OCI-LY7 (cell line): ENCODE measurements around the gene SRR. TPM values are rescaled to one million over a fixed set of nuclear protein-coding genes. Genes with fewer than 3 reads are reported as not detected.

Source experiments
- BruUV-seq: library from RNA; stranded (reverse); fragments of 400-500 nt; replicated peaks from 2 replicates; lab custom pipeline; 2021; lab: Mats Ljungman, UMichigan
- CTCF ChIA-PET: fragments of 300-600 bp; sonication (Branson Sonifier 250); formaldehyde crosslinking; loops from one replicate; lab custom pipeline; 2022; ENCODE audit warnings: antibody characterized with exemption; ENCODE audit not compliant: unreplicated experiment; lab: Charles Lee
- POLR2A ChIA-PET: fragments of 300-600 bp; sonication (Branson Sonifier 250); formaldehyde crosslinking; loops from one replicate; lab custom pipeline; 2022; ENCODE audit warnings: antibody characterized with exemption; lab: Charles Lee
- DNase-seq: peaks from one replicate; pipeline ENCODE4 v3.0.0-alpha.2; 2015; ENCODE audit warnings: low spot score
- H2AFZ ChIP-seq: fragments of 200-600 bp; sonication (generic), shearing (Covaris generic); 2 replicates; pipeline ENCODE4 v1.6.1; 2014; ENCODE audit warnings: mild to moderate bottlenecking, antibody characterized with exemption, low read length, moderate library complexity
- H3K27ac ChIP-seq: fragments of 200-600 bp; sonication (generic); 2 replicates; pipeline ENCODE4 v1.5.1; 2014; ENCODE audit warnings: mixed run types, low read depth, mild to moderate bottlenecking, moderate library complexity, low read length, inconsistent platforms; ENCODE audit not compliant: poor library complexity, severe bottlenecking
- H3K36me3 ChIP-seq: fragments of 200-600 bp; sonication (generic); 2 replicates; pipeline ENCODE4 v1.6.1; 2014; ENCODE audit warnings: mild to moderate bottlenecking, antibody characterized with exemption, low read length, moderate library complexity, mixed read lengths; ENCODE audit not compliant: insufficient read depth
- H3K4me1 ChIP-seq: fragments of 200-600 bp; sonication (generic); 2 replicates; pipeline ENCODE4 v1.5.1; 2014; ENCODE audit warnings: mild to moderate bottlenecking, low read length; ENCODE audit not compliant: insufficient read depth, poor library complexity, severe bottlenecking
- H3K4me2 ChIP-seq: fragments of 200-600 bp; sonication (generic); 2 replicates; pipeline ENCODE4 v1.6.1; 2014; ENCODE audit warnings: mild to moderate bottlenecking, low read length
- H3K4me3 ChIP-seq: fragments of 200-600 bp; sonication (generic); 2 replicates; pipeline ENCODE4 v1.5.1; 2014; ENCODE audit warnings: mild to moderate bottlenecking, low read depth, low read length; ENCODE audit not compliant: poor library complexity, severe bottlenecking
- H3K79me2 ChIP-seq: fragments of 200-600 bp; sonication (generic); 2 replicates; pipeline ENCODE4 v1.6.1; 2016; ENCODE audit warnings: low read depth, mild to moderate bottlenecking, low read length, moderate library complexity, mixed read lengths; ENCODE audit not compliant: insufficient read depth
- H3K9me2 ChIP-seq: fragments of 200-600 bp; sonication (generic); 2 replicates; pipeline ENCODE4 v1.6.1; 2016; ENCODE audit warnings: mild to moderate bottlenecking, low read length, mixed read lengths; ENCODE audit not compliant: insufficient read depth
- H3K9me3 ChIP-seq: fragments of 200-600 bp; sonication (generic); 2 replicates; pipeline ENCODE4 v1.6.1; 2014; ENCODE audit warnings: mild to moderate bottlenecking, mixed run types, low read length, mixed read lengths
- H4K20me1 ChIP-seq: fragments of 200-600 bp; sonication (generic); 2 replicates; pipeline ENCODE4 v1.6.1; 2014; ENCODE audit warnings: mild to moderate bottlenecking, antibody characterized with exemption, low read length, moderate library complexity, mixed read lengths; ENCODE audit not compliant: insufficient read depth
- EZH2phosphoT487 ChIP-seq: fragments of 200-600 bp; sonication (generic); IDR thresholded peaks from 2 replicates; pipeline ENCODE4 v1.6.1; 2018; ENCODE audit warnings: low read depth, borderline replicate concordance, mild to moderate bottlenecking, mixed run types, antibody characterized with exemption, low read length, moderate library complexity, mixed read lengths
- intact Hi-C: fragments of 100-400 bp; cut with micrococcal nuclease; formaldehyde crosslinking; loops from one replicate; pipeline ENCODE4 v1.10.0; 2022; ENCODE audit not compliant: unreplicated experiment
- total RNA-seq, 2 experiments: library from RNA; depleted of rRNA in 1 of 2; stranded (reverse); fragments of >200 nt in 1 of 2; shearing (Covaris generic) in 1 of 2; gene quantifications; 2 replicates each; pipeline ENCODE4 v1.2.3, GENCODE V29; 2014 to 2022
- TF ChIP-seq, protein P1 (sequence below): fragments of 200-600 bp; sonication (generic); conservative IDR thresholded peaks from 2 replicates; pipeline ENCODE4 v1.5.1; 2014; ENCODE audit warnings: mild to moderate bottlenecking, antibody characterized with exemption, low read length, moderate library complexity, mixed read lengths

The SRR gene
- total RNA-seq, 2 experiments from 2014 or later: 3.8 to 12.1 TPM

GRCh38 chr17:2344528-2344927 is 40.8 kb downstream of the SRR start:
- DNase-seq: no peak
- Histone ChIP-seq H3K4me1 (no peaks in the 10 kb centered on the region), H2AFZ (no peak overlapping the region), H3K4me2 (no peak overlapping the region), H3K4me3 (no peak overlapping the region), H3K9me3 (no peaks in the 10 kb centered on the region), H3K79me2 (no peaks in the 10 kb centered on the region), H3K9me2 (no peaks in the 10 kb centered on the region), H4K20me1 (no peaks in the 10 kb centered on the region), H3K36me3 (no peaks in the 10 kb centered on the region), H3K27ac (no peak overlapping the region)
- intact Hi-C loops: no loop called here
- ChIA-PET CTCF (no interaction called here), POLR2A (no interaction called here)
- no TSS peak for BruUV-seq
- no peak for TF ChIP-seq EZH2phosphoT487
- TF ChIP-seq, protein P1, sequence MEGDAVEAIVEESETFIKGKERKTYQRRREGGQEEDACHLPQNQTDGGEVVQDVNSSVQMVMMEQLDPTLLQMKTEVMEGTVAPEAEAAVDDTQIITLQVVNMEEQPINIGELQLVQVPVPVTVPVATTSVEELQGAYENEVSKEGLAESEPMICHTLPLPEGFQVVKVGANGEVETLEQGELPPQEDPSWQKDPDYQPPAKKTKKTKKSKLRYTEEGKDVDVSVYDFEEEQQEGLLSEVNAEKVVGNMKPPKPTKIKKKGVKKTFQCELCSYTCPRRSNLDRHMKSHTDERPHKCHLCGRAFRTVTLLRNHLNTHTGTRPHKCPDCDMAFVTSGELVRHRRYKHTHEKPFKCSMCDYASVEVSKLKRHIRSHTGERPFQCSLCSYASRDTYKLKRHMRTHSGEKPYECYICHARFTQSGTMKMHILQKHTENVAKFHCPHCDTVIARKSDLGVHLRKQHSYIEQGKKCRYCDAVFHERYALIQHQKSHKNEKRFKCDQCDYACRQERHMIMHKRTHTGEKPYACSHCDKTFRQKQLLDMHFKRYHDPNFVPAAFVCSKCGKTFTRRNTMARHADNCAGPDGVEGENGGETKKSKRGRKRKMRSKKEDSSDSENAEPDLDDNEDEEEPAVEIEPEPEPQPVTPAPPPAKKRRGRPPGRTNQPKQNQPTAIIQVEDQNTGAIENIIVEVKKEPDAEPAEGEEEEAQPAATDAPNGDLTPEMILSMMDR: no peak

DNA sequence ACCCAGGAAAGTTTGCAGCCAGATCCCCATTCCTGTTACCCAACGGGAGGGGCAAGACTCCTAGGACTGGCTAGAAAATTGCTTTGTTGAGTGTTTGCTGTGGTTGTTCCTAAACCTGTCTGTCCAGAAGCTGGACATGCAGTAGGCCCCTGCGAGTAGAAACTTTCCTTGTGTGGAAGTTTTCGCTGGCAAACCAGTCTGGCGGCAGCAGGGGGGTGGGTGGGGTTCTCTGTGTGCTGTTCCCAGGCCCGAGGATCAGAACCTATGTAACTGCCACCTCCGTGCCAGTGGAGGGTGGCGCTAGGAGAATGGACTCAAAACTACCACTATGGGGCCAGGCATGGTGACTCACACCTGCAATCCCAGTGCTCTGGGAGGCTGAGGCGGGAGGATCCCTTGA is 42.7 kb downstream of the SRR start:
- Histone ChIP-seq H3K36me3 (no peaks in the 10 kb centered on the region), H3K9me2 (no peaks in the 10 kb centered on the region), H2AFZ (no peak overlapping the region), H3K79me2 (no peaks in the 10 kb centered on the region), H3K27ac (no peak overlapping the region), H3K4me3 (no peak overlapping the region), H4K20me1 (no peaks in the 10 kb centered on the region), H3K4me1 (no peaks in the 10 kb centered on the region), H3K4me2 (no peak overlapping the region), H3K9me3 (no peaks in the 10 kb centered on the region)
- BruUV-seq: no TSS peak
- ChIA-PET POLR2A (interaction anchor here (0.7 to 1.0 kb wide), 2 partner anchors 14 to 34 kb away, joined by 3 read pairs; no protein-coding TSS in a partner anchor), CTCF (no interaction called here)
- intact Hi-C loops: no loop called here
- DNase-seq: no peak
- TF ChIP-seq, protein P1: no peak
- TF ChIP-seq EZH2phosphoT487: no peak

GRCh38 chr17:2347805-2348685 is 44.3 kb downstream of the SRR start:
- Histone ChIP-seq H3K9me2 (no peaks in the 10 kb centered on the region), H3K4me1 (peaks cover under 1% of the 10 kb centered on the region), H2AFZ (no peak overlapping the region), H4K20me1 (no peaks in the 10 kb centered on the region), H3K79me2 (no peaks in the 10 kb centered on the region), H3K4me2 (no peak overlapping the region), H3K9me3 (no peaks in the 10 kb centered on the region), H3K4me3 (no peak overlapping the region), H3K36me3 (no peaks in the 10 kb centered on the region), H3K27ac (no peak overlapping the region)
- DNase-seq: no peak
- TF ChIP-seq, protein P1: no peak
- TF ChIP-seq EZH2phosphoT487: no peak
- BruUV-seq: no TSS peak
- ChIA-PET CTCF (interaction anchor here (0.6 kb wide), 1 partner anchor 547 kb away, joined by 3 read pairs; no protein-coding TSS in a partner anchor), POLR2A (interaction anchor here (0.6 to 1.9 kb wide), 5 partner anchors 10 to 515 kb away, joined by 3 to 7 read pairs (median 3); partner anchors contain the start of genes SGSM2 and TSR1)
- intact Hi-C loops: no loop called here
